ENCODE measurements around the gene SLC16A3. TPM values are rescaled to one million over a fixed set of nuclear protein-coding genes. Genes with fewer than 3 reads are reported as not detected.

SLC16A3 gene
- total and polyA plus RNA-seq, 4 donors: 1.1 to 10.5 (median 8.8) TPM

DNA sequence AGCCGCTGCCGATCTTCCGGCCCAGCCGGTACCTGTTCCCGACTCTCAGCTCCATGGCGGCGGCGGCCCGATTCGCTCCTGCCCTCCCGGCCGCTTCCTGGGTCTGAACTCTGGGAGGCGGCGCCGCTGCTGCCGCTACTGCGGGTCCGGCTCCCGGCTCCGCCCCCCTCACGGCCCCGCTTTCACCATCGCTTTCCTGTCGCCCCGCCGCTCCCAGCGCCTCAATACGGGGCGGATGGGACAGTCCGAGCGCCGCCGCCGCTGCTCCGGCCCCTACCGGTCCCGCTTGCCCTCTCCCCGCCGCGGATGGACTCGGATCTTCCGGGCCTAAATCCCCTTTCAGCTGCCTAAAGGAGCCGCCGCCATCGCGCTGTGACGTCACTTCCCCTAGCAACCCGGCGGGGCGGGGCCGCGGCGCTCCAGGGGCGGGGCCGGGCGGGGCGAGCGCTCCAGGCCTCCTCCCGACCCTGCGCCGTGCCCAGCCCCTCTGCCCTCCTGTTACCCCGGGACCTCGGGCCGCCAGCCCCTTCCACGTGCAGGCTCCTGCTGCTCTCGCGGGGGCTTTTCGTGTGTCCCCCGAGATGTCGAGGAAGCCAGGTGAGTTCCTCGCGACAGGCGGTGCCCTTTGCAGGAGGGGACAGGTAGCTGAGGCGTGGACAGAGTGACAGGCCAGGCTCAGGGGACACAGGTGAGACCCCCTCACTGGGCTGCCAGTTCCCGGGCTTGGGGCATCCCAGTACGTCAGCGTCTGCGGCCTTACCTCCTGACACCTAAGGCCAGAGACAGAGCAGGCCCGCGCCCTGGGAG is 44.7 kb downstream of the SLC16A3 start, which contains the start of gene CSNK1D:
TSS of gene CSNK1D (minus strand) at position 374 of the 807 bp plus-strand sequence. CDS start at position 55, 319 bp downstream.
- Histone ChIP-seq H3K27me3 (ENCODE audit: control insufficient read depth in 4 of 4, insufficient read depth in 4 of 4, low read length in 3 of 4) (no peaks in the 10 kb centered on the region), H3K36me3 (ENCODE audit: control insufficient read depth in 4 of 4, insufficient read depth in 3 of 4, low read depth in 1 of 4, low read length in 3 of 4) (peaks cover 0 to 9% (median under 1%) of the 10 kb centered on the region in 4 donors), H3K9me3 (ENCODE audit: control insufficient read depth in 4 of 4, low read length in 3 of 4) (no peaks in the 10 kb centered on the region), H3K4me3 (ENCODE audit: low read depth in 1 of 3, low read length in 3 of 3) (peak within 1 kb of the TSS; percentile 57 to 93 (median 68)), H3K27ac (ENCODE audit: low read depth in 1 of 2, low read length in 2 of 2) (peak within 1 kb of the TSS; percentile 79 to 88), H3K4me1 (ENCODE audit: control insufficient read depth in 4 of 4, insufficient read depth in 4 of 4, low read length in 3 of 4) (peaks cover 13 to 49% (median 38%) of the 10 kb centered on the region in 4 donors), H3K9ac (ENCODE audit: low read depth in 1 of 2, low read length in 2 of 2) (peak within 1 kb of the TSS; percentile 34 to 74)
- peak; percentile 96 for DNase-seq (ENCODE audit: low spot score)
- TF ChIP-seq, protein P1, sequence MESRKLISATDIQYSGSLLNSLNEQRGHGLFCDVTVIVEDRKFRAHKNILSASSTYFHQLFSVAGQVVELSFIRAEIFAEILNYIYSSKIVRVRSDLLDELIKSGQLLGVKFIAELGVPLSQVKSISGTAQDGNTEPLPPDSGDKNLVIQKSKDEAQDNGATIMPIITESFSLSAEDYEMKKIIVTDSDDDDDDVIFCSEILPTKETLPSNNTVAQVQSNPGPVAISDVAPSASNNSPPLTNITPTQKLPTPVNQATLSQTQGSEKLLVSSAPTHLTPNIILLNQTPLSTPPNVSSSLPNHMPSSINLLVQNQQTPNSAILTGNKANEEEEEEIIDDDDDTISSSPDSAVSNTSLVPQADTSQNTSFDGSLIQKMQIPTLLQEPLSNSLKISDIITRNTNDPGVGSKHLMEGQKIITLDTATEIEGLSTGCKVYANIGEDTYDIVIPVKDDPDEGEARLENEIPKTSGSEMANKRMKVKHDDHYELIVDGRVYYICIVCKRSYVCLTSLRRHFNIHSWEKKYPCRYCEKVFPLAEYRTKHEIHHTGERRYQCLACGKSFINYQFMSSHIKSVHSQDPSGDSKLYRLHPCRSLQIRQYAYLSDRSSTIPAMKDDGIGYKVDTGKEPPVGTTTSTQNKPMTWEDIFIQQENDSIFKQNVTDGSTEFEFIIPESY (IDR thresholded peaks at IDR 0.05): no peak
- TF ChIP-seq GABPA (IDR thresholded peaks at IDR 0.05 in 1 of 2, conservative IDR thresholded peaks at IDR 0.05 in 1 of 2) (peak in 1 of 2 donors; percentile 66), YY1 (IDR thresholded peaks at IDR 0.05) (peak; percentile 92), RXRA (IDR thresholded peaks at IDR 0.05) (no peak), JUND (IDR thresholded peaks at IDR 0.05) (no peak), TAF1 (conservative IDR thresholded peaks at IDR 0.05) (no peak), SP1 (IDR thresholded peaks at IDR 0.05) (peak; percentile 36), EGR1 (IDR thresholded peaks at IDR 0.05; ENCODE audit: low read depth in 2 of 2) (no peak), HNF4A (conservative IDR thresholded peaks at IDR 0.05) (no peak)
- TF ChIP-seq, protein P2, sequence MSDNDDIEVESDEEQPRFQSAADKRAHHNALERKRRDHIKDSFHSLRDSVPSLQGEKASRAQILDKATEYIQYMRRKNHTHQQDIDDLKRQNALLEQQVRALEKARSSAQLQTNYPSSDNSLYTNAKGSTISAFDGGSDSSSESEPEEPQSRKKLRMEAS (IDR thresholded peaks at IDR 0.05): no peak
- WGBS: 5% methylated on average over 80 of the region's 80 CpGs

DNA sequence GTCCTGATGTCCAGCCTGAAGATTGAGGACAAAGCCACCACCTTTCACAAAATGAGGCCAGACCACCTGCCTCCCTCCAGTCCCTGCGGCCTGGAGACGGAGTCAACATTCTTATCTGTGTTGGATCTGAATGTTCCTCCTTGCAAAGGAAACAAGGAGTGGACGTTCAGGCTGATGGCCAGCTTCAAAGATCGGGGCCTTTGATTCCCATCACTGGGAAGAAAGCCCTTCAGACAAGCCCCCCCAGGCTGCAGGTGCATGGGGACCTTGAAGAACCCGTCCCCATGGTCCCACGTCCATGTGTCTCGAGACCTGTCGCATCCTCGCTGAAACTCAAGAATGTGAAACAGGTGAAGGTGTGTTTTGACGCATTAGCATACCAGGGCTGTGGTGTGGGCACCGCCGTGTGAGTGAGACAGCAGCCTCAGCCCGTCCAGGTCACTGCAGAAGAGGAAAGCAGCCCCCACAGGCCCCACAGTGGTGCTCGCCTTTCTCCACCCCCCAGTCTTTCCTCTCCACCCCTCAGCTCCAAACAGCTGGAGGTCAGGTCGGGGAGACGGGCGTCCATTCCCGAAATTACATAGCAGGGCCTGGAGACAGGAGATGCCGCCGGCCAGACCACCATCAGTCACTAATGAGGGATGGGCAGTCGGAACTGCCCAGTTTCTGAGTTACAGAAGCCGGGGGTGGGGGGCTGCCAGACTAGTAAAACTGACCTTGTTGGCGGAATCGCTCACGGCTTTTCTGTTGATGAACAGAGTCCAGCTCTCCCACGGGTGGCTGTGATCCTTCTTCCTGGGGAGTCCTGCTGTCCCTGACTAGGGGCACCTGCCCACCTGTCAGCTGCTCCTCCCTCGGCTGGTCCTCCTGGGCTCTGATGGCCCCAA is 45.5 kb downstream of the SLC16A3 start:
- Histone ChIP-seq H3K9me3 (ENCODE audit: control insufficient read depth in 4 of 4, low read length in 3 of 4) (no peaks in the 10 kb centered on the region), H3K27ac (ENCODE audit: low read depth in 1 of 2, low read length in 2 of 2) (no peak overlapping the region), H3K4me1 (ENCODE audit: control insufficient read depth in 4 of 4, insufficient read depth in 4 of 4, low read length in 3 of 4) (peaks cover 10 to 41% (median 30%) of the 10 kb centered on the region in 4 donors), H3K4me3 (ENCODE audit: low read depth in 1 of 3, low read length in 3 of 3) (peak overlapping the region in 2 of 3 donors; percentile 44 to 93), H3K36me3 (ENCODE audit: control insufficient read depth in 4 of 4, insufficient read depth in 3 of 4, low read depth in 1 of 4, low read length in 3 of 4) (peaks cover 0 to 9% (median under 1%) of the 10 kb centered on the region in 4 donors), H3K9ac (ENCODE audit: low read depth in 1 of 2, low read length in 2 of 2) (peak overlapping the region in 1 of 2 donors; percentile 24), H3K27me3 (ENCODE audit: control insufficient read depth in 4 of 4, insufficient read depth in 4 of 4, low read length in 3 of 4) (no peaks in the 10 kb centered on the region)
- TF ChIP-seq FOXA1 (IDR thresholded peaks at IDR 0.05): no peak
- no peak for TF ChIP-seq HNF4G (IDR thresholded peaks at IDR 0.05)
- TF ChIP-seq NR2F2 (IDR thresholded peaks at IDR 0.05): no peak
- TF ChIP-seq YY1 (IDR thresholded peaks at IDR 0.05): no peak
- TF ChIP-seq, protein P1 (IDR thresholded peaks at IDR 0.05): no peak
- no peak for TF ChIP-seq JUND (IDR thresholded peaks at IDR 0.05)
- no peak for TF ChIP-seq FOXA2 (IDR thresholded peaks at IDR 0.05)
- no peak for TF ChIP-seq EGR1 (IDR thresholded peaks at IDR 0.05; ENCODE audit: low read depth in 2 of 2)
- TF ChIP-seq, protein P3, sequence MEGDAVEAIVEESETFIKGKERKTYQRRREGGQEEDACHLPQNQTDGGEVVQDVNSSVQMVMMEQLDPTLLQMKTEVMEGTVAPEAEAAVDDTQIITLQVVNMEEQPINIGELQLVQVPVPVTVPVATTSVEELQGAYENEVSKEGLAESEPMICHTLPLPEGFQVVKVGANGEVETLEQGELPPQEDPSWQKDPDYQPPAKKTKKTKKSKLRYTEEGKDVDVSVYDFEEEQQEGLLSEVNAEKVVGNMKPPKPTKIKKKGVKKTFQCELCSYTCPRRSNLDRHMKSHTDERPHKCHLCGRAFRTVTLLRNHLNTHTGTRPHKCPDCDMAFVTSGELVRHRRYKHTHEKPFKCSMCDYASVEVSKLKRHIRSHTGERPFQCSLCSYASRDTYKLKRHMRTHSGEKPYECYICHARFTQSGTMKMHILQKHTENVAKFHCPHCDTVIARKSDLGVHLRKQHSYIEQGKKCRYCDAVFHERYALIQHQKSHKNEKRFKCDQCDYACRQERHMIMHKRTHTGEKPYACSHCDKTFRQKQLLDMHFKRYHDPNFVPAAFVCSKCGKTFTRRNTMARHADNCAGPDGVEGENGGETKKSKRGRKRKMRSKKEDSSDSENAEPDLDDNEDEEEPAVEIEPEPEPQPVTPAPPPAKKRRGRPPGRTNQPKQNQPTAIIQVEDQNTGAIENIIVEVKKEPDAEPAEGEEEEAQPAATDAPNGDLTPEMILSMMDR (IDR thresholded peaks at IDR 0.05; ENCODE audit: low read depth, low read length, missing input control): no peak
- TF ChIP-seq SP1 (IDR thresholded peaks at IDR 0.05): no peak
- TF ChIP-seq, protein P2 (IDR thresholded peaks at IDR 0.05): no peak
- DNase-seq (ENCODE audit: low spot score): no peak
- WGBS: 78% methylated on average over 27 of the region's 27 CpGs
